HEK293 (cell line): ENCODE results near the gene INTS6L.

Source experiments
- CTCF ChIP-seq: fragments of 450-650 bp; formaldehyde crosslinking; IDR thresholded peaks from 2 replicates; pipeline ENCODE4 v1.5.1; 2016; ENCODE audit warnings: missing biosample characterization, missing genetic modification characterization
- ZNF214 ChIP-seq: fragments of 450-650 bp; formaldehyde crosslinking; IDR thresholded peaks from 2 replicates; pipeline ENCODE4 v1.5.1; 2017; ENCODE audit warnings: missing biosample characterization, mild to moderate bottlenecking, missing genetic modification characterization, borderline replicate concordance

GRCh38 chrX:135535077-135535940 lies 14.8 kb downstream of the INTS6L start:
- TF ChIP-seq CTCF (tag by site-specific recombination) (no peak), ZNF214 (no peak)
